Measurements from ENCODE around the gene CD276.

The CD276 gene

DNA sequence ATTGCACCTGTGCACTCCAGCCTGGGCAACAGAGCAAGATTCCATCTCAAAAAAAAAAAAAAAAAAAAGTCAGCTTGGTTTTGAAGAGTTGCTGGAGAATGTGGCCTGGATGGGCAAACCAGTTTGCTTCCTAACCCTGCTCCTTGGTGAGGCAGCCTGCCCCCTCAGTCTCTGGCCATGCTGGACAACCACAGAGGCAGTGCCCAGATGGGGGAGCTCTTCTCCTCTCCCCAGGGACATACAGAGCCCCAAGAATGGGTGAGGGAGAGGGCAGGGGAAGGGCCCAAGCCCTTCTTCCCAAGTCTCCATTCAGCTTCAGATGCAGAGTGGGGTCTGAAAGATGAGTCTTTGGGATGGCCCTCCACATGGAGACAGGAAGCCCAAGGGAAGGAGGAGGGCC, 27.9 kb downstream of the CD276 start:
- no peaks in the 10 kb centered on the region for H3K9me3 Mint-ChIP-seq
- H3K27me3 Mint-ChIP-seq (ENCODE audit: low read depth, poor library complexity), result no peaks in the 10 kb centered on the region
- TF ChIP-seq CTCF (IDR thresholded peaks at IDR 0.05), result no peak
- H3K4me1 Mint-ChIP-seq, result no peaks in the 10 kb centered on the region
- peaks cover 65% of the 10 kb centered on the region for H3K36me3 Mint-ChIP-seq (ENCODE audit: low read depth)
- H3K4me3 Mint-ChIP-seq, result no peak overlapping the region
- H3K27ac Mint-ChIP-seq, result no peak overlapping the region
- no peak for DNase-seq

DNA sequence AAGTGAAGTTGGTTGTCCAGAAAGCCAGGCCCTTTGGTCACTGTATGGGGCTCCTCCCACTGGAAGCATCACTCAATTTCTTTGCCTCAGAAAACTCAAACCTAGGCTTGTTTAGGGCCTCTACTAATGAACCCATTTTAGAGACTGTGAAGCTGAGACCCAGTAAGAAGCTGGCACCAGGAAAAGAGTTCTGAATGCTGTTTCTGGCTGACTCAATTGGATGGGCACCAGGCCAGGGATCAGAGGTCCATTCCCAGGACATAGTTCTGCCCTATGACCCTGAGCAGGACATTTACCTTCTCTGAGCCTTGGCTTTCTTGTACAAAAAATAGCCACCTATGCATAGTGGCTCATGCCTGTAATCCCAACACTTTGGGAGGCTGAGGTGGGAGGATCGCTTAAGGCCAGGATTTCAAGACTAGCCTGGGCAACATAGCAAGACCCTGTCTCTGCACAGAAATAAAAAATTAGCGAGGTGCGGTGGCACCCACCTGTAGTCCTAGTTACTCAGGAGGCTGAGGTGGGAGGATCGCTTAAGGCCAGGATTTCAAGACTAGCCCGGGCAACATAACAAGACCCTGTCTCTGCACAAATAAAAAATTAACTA, 30.6 kb downstream of the CD276 start:
- Mint-ChIP-seq H3K4me1 (no peaks in the 10 kb centered on the region), H3K4me3 (no peak overlapping the region), H3K27me3 (ENCODE audit: low read depth, poor library complexity) (no peaks in the 10 kb centered on the region), H3K27ac (peak overlapping the region; percentile 83), H3K9me3 (no peaks in the 10 kb centered on the region), H3K36me3 (ENCODE audit: low read depth) (peaks cover 43% of the 10 kb centered on the region)
- no peak for TF ChIP-seq CTCF (IDR thresholded peaks at IDR 0.05)
- no peak for DNase-seq

- no peaks in the 10 kb centered on the region for H3K4me1 Mint-ChIP-seq
- peaks cover 40% of the 10 kb centered on the region for H3K36me3 Mint-ChIP-seq (ENCODE audit: low read depth)
- DNase-seq, result no peak
- no peak for TF ChIP-seq CTCF (IDR thresholded peaks at IDR 0.05)
- no peaks in the 10 kb centered on the region for H3K27me3 Mint-ChIP-seq (ENCODE audit: low read depth, poor library complexity)
- no peaks in the 10 kb centered on the region for H3K9me3 Mint-ChIP-seq
- H3K4me3 Mint-ChIP-seq, result no peak overlapping the region
- peak overlapping the region; percentile 77 for H3K27ac Mint-ChIP-seq
Measured at GRCh38 chr15:73715417-73715816, 31.2 kb downstream of the CD276 start.

GRCh38 chr15:73716417-73716816, 32.2 kb downstream of the CD276 start:
- TF ChIP-seq CTCF (IDR thresholded peaks at IDR 0.05), result no peak
- H3K4me3 Mint-ChIP-seq, result no peak overlapping the region
- DNase-seq, result no peak
- H3K36me3 Mint-ChIP-seq (ENCODE audit: low read depth), result peaks cover 30% of the 10 kb centered on the region
- no peaks in the 10 kb centered on the region for H3K27me3 Mint-ChIP-seq (ENCODE audit: low read depth, poor library complexity)
- H3K27ac Mint-ChIP-seq, result no peak overlapping the region
- H3K9me3 Mint-ChIP-seq, result no peaks in the 10 kb centered on the region
- no peaks in the 10 kb centered on the region for H3K4me1 Mint-ChIP-seq

- H3K27me3 Mint-ChIP-seq (ENCODE audit: low read depth, poor library complexity), result no peaks in the 10 kb centered on the region
- H3K4me1 Mint-ChIP-seq, result no peaks in the 10 kb centered on the region
- H3K27ac Mint-ChIP-seq, result no peak overlapping the region
- no peak for TF ChIP-seq CTCF (IDR thresholded peaks at IDR 0.05)
- DNase-seq, result no peak
- no peaks in the 10 kb centered on the region for H3K9me3 Mint-ChIP-seq
- H3K4me3 Mint-ChIP-seq, result no peak overlapping the region
- H3K36me3 Mint-ChIP-seq (ENCODE audit: low read depth), result peaks cover 26% of the 10 kb centered on the region
Measured at GRCh38 chr15:73717206-73717605, 33.0 kb downstream of the CD276 start.

DNA sequence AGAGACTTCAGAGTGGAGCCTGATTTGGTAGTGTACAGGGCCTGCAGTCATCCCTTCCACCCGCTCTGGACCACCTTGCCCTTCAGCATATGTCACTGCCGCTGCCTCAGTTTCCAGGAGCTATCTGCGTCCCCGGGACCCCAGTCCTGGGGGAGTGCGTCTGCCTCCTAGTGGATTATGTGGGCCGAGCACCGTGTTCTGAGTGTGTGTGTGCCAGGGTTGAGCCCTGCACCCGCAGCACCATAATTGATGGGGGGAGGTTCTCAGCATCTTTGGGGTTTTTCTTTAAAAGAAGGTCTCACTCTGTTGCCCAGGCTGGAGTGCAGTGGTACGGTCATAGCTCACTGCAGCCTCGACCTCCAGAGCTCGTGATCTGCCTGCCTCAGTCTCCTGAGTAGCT, 33.6 kb downstream of the CD276 start:
- Mint-ChIP-seq H3K4me3 (no peak overlapping the region), H3K4me1 (peaks cover 1% of the 10 kb centered on the region), H3K27ac (no peak overlapping the region), H3K9me3 (no peaks in the 10 kb centered on the region), H3K27me3 (ENCODE audit: low read depth, poor library complexity) (no peaks in the 10 kb centered on the region), H3K36me3 (ENCODE audit: low read depth) (peaks cover 20% of the 10 kb centered on the region)
- TF ChIP-seq CTCF (IDR thresholded peaks at IDR 0.05), result no peak
- no peak for DNase-seq
